ENCODE results near the gene HECW1.

DNA sequence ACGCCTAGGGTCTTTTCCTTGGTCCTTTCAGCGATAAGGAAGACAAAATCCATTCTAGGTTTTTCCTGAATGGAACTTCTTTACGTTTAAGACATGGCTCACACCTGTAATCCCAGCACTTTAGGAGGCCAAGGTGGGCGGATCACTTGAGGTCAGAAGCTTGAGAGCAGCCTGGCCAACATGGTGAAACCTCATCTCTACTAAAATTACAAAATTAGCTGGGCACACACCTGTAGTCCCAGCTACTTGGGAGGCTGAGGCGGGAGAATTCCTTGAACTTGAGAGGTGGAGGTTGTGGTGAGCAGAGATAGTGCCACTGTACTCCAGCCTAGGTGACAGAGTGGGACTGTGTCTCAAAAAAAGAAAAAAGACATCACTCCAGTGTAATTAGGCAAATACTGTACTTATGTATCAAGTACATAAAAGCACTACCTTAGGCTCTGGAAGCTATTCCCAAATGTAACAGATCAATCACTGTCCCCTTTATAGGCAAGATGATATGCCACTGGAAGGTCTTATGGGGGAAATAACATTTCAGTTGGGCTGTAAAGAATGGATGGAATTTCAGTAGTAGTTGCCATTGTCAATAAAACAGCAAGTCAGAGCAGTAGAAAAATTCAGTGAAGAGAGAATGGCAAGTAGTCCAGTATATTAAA is 476.2 kb downstream of the HECW1 start:
- no peak for TF ChIP-seq POLR2AphosphoS5 (IDR thresholded peaks at IDR 0.05; ENCODE audit: low read depth, low read length)
- no peak for TF ChIP-seq POLR2A (IDR thresholded peaks at IDR 0.05; ENCODE audit: low read depth, low read length)
- no peak for TF ChIP-seq TAF1 (IDR thresholded peaks at IDR 0.05; ENCODE audit: low read depth, low read length)

Data from GM12891 (cell line).